ENCODE results near the gene CDIPT. TPM values are rescaled to one million over a fixed set of nuclear protein-coding genes. Genes with fewer than 3 reads are reported as not detected.
A peak's percentile ranks its signal among the peaks of the same experiment; 100 is the strongest.
"Not testable (repeated sequence)": the region's sequence is repeated elsewhere in the genome, so short reads cannot be mapped to it uniquely, and the experiment has no call there.

CDIPT gene, protein sequence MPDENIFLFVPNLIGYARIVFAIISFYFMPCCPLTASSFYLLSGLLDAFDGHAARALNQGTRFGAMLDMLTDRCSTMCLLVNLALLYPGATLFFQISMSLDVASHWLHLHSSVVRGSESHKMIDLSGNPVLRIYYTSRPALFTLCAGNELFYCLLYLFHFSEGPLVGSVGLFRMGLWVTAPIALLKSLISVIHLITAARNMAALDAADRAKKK
- total RNA-seq, result 10 to 100 TPM; 88.8 to 90.8 TPM
- long read RNA-seq, transcript CDIPT-201 (6 exons, 2,353 nt), result major isoform, 41 of 58 reads
- long read RNA-seq, partial matches to known transcripts, result 13 of 58 reads
- long read RNA-seq, other reads (novel, unspliced or antisense), result 3 of 58 reads

DNA sequence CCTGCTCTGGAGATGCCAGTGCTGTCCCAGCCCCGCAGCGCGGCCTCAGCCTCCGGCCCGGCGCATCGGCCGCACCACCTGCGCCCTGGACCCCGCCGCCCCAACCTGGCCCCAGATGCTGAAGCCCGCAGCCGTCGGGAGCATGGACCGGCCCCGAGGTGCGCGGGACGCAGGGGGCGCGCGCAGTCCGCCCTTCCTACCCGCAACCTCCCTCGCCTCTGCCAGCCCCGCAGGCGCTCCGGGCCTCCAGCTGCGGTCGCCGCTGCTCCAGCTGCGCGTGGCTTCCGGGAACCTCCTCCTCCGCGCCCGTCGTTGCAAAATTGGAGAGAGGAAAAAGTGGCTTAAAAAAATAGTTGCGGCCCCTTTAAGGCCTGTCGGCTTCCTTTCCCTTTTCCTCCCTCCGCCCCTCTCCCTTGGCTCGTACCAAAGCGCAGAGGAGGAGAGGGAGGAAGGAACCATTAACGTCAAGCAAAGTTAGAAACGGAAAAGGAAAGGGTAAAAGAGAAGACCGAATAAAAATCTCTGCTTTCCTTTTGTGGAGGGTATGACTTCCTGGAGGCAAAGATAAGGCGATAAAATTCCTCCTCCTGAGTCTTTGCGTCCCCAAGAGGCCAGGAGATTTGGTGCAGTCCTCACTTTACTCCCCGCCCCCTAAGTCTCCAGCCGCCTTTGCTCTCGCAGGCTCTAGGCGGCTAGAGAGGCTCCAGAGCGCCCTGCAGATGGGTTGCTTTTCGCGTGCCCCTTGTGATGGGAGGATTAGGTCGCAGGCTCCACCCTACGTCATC, at the start of gene CDIPT:
CDIPT (minus strand) TSS at position 343 of the 785 bp plus-strand sequence. CDS start 369 bp downstream, outside the sequence.
- ATAC-seq (peak; percentile 97), DNase-seq (peak; percentile 96)
- intact Hi-C loops (cut with DNase I), result loop anchor here (10.0 kb wide), 2 partner anchors 142 to 152 kb away; partner anchors contain the start of gene DOC2A (in 1 of the 2)

DNA sequence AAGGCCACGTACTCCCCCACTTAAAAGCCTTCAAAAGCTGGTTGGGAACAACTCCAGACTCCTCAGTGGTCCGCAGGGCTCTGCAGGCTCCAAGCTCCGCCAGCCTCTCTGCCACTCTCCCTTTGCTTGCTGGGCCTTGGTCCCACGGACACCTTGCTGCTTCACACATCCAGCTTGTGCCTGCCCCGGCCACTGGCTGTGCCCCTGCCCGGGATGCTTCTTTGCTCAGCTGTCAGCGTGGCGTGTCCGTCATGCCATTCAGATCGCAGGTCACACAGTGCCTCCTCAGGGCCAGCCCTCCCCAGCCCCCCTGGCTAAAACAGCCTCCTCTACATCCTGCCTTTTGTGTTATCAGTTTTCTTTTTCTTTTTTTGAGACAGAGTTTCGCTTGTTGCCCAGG, 49.1 kb upstream of the CDIPT start:
- ATAC-seq (peak in 1 of 2 donors; percentile 7), DNase-seq (no peak)
- intact Hi-C loops (cut with DNase I), result no loop called here

DNA sequence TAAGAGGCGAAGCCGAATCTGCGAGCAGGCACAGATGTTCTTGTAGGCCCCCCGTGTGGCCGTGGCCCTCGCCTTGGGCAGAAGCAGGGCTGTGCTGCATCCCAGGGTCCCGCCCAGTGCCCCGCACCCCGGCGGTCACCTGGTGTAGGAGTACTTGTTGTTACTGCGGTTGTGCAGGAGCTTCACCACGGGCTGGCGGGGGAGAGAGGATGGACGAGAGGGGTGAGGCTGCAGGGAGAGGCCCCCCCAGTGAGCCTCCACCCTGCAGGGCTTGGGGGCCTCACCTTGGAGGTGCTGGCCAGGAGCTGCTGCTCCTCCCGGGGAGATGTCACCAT, 48.6 kb upstream of the CDIPT start:
- ATAC-seq, result no peak
- no peak for DNase-seq
- intact Hi-C loops (cut with DNase I), result no loop called here

DNA sequence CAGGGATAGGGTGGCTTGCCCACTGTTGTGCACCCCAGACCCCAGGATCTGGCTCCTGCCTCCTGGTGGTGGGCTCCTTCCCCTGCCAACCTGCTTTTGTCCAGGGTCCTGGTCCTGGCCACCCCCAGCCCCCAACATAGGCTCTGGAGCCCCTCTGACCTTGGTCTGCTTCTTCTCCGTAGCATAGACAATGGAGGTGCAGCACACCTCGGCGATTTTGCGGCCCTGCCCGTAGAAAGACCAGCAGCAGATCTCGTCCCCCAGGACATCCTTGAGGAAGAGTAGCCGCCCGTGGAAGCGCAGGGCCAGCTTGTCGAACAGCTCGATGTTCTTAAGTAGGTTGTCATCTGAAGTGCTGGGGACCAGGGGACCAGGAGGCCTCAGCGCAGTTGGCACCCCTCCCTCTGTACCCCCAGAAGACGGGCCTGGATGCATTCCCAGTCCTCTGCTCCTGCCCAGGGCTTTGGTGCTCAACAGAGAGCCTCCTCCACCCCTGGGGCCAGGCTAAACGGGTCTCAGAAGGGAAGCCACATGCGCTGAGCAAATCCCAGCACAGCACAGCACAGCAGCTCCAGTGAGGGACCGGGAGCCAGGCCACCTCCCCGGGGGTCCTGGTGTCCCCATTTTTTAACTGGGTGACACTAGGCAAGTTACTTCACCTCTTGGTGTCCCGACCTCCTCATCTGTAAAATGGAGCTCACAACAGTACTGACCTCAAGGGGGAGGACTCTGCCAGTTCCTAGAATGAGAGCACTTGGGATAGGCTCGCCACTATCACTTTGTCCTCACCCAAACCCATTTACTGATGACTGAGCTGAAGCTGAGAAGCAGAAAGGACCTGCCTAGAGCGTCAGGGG, 48.0 kb upstream of the CDIPT start:
- intact Hi-C loops (cut with DNase I), result no loop called here
- no peak for DNase-seq
- no peak for ATAC-seq

DNA sequence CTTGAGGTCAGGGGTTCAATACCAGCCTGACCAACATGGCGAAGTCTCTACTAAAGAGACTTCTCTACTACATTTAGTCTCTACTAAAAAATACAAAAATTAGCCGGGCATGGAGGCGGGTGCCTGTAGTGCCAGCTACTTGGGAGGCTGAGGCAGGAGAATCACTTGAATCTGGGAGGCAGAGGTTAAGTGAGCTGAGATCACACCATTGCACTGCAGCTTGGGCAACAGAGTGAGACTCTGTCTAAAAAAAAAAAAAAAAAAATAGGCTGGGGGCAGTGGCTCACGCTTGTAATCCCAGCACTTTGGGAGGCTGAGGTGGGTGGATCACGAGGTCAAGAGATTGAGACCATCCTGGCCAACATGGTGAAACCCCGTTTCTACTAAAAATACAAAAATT, 46.8 kb upstream of the CDIPT start:
- intact Hi-C loops (cut with DNase I); ATAC-seq; DNase-seq: not testable (repeated sequence)

DNA sequence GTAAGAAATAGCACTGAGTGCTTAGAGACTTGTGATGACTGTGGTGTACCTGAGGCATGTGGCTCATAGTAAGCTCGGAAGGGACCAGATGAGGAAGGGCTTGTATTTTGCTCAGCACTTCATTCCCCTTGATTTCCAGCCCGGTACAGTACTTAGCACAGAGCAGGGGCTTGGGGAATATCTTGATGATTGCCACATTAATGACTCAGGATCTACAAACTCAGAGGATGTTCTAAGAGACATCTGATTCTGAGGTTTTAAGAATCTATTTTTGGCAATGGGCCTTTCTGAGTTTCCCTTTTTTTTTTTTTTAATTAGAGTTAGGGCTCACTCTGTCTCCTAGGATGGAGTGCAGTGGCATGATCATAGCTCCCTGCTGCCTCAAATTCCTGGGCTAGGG, 46.4 kb upstream of the CDIPT start:
- intact Hi-C loops (cut with DNase I), result no loop called here
- no peak for ATAC-seq
- no peak for DNase-seq

DNA sequence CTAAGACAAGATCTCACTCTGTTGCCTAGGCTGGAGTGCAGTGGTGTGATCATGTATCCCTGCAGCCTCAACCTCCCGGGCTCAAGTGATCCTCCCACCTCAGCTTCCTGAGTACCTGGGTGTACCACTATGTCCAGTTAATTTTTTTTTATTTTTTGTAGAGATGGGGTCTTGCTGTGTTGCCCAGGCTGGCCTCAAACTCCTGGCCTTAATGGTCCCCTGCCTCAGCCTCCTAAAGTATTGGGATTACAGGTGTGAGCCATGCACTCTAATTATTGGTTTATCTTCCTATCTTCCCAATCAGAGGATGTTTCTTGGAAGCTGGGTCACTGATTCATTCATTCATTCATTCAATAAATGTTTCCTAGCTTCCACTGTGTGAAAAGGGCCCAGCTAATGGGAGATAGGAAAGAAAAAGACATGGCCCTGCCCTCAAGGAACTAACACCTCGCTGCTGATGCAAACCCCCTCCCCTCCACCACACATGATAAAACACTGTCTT, 45.7 kb upstream of the CDIPT start:
- no peak for DNase-seq
- intact Hi-C loops (cut with DNase I), result no loop called here
- no peak for ATAC-seq

DNA sequence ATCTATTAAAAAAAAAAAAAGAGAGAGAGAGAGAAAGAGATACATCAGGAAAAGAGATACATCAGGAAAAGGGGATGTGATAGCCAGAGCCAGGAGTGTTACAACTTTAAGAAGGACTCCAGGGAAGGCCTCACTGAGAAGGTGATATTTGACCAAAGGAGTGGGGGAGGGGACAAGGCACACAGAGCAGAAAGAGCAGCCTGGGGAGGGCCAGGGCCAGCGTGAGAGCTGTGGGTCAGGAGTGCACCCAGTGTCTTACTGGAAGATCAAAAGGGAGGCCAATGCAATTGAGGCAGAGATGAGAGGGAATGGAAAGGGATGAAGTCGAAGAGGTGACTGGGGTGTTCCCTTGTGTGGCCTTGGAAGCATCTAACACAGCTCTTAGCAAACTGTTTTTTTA, 44.9 kb upstream of the CDIPT start:
- intact Hi-C loops (cut with DNase I), result no loop called here
- DNase-seq, result no peak
- no peak for ATAC-seq

DNA sequence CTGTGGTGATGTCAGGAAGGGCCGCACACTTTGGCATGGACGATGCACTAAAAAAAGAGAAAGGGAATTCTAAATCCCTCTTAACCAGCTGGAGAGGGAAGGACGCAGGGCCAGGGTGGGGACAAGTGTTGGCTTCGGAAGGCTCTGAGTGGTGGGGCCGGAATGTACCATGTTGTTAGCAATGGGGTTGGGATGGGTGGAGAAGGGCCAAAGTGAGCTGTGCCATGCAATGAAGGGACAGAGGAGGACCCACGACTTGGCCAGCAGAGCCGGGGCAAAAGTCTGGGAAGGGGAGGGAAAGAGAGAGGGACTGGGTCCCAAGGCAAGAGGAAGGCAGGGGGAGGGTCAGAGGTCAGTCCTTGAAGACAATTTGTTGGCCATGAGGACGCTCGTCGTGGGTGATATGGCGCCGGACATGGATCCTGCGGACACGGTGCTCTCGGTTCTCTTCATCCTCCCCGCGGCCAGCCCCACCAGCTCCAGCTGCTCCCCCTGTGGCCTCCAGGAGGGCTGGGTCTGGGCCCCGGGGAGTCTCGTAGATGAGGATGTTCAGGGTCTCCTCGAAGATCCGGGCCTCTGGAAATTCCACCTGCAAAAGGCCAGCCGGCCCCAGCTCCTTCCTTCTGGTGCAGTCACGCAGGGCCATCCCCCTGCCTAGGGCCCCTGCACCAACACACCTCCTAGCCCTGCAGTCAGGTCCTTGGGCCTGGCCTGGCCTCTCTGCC, 43.7 kb upstream of the CDIPT start:
- no peak for DNase-seq
- intact Hi-C loops (cut with DNase I), result no loop called here
- ATAC-seq, result no peak

DNA sequence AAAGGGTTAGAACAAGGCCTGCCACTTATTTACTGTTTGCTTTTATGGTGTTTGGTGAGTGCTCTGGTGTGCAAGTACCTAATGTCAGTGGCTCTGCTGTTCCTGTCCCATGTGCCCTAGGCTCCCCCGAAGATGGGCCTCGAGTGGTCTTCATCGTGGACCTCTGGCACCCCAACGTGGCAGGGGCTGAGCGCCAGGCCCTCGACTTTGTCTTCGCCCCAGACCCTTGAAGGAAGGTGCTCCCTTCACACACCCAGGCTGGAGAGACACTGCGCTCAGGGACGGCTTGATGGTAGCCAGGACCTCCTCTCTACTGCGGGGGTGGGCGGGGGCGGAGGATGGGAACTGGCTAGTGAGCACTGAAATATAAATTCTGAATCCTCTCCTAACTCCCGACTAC, 42.6 kb upstream of the CDIPT start:
- no peak for ATAC-seq
- no peak for DNase-seq
- intact Hi-C loops (cut with DNase I), result no loop called here

DNA sequence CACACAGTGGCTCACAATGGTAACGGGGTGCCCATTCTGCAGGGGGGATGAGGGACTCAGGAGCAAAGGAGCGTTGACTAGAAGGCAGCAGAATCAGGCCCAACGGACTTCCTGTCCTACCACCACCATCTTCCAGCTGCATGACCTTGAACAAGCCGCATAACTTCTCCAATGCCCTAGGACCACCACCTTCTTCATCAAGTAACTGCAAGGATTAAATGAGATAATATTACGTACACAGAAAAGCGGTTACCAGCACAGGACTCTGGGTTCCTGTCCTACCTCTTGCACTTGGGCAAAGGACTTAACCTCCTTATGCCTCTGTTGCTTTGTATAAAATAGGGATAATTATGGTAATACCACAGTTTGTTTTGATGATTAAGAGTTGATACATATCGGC, 41.9 kb upstream of the CDIPT start:
- intact Hi-C loops (cut with DNase I), result no loop called here
- no peak for DNase-seq
- ATAC-seq, result no peak

DNA sequence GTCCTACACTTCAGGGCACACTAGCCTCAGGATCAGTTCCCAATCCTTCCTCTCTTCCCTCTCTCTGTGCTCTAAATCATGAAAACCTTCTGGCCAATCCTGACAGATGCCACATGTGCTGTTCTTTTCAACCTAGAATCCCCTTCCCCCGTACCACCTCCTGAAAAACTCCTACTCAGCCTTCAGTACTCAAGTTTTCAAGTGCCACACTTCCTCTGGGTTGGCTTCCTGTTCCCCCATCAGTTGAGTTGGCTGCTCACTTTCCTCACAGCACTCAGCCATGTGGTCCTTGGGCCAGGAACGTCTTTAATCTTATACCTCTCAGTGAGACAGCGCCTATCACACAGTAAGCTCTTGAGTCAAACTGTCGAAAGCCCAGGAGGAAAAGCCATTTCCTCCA, 40.6 kb upstream of the CDIPT start:
- DNase-seq (no peak), ATAC-seq (no peak)
- intact Hi-C loops (cut with DNase I), result no loop called here

DNA sequence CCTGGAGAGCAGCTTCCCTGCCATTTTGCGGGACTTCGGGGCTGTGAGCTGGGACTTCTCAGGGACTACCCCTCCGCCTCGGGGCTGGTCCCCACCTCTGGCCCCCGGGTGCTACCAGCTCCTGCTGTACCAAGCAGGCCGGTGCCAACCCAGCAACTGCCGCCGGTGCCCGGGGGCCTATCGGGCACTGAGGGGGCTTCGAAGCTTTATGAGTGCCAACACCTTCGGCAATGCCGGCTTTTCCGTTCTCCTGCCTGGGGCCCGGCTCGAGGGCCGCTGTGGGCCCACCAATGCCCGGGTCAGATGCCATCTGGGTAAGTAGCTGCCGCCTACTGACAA, 38.5 kb upstream of the CDIPT start:
- no peak for DNase-seq
- ATAC-seq, result no peak
- intact Hi-C loops (cut with DNase I), result no loop called here

DNA sequence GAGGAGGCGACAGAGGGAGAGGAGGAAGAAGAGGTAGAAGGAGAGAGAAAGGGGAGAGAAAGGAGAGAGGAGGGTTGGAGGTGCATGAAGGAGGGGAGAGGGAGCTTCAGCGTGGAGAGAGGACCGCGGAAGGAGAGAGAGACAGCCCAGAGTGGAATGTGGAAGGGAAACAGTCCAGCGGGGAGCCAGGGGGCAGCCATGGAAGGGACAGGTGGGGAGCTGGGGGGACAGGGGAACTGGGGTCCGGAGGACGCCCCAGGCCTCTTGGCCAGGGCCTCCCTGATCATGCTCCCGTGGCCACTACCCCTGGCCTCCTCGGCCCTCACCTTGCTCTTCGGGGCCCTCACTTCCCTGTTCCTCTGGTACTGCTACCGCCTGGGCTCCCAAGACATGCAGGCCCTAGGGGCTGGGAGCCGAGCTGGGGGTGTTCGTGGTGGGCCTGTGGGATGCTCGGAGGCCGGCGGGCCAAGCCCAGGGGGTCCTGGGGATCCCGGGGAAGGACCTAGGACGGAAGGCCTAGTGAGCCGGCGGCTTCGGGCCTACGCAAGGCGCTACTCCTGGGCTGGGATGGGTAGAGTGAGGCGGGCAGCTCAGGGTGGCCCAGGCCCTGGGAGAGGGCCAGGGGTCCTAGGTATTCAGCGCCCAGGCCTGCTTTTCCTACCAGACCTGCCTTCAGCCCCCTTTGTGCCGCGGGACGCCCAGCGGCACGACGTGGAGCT, 38.0 kb upstream of the CDIPT start:
- ATAC-seq (no peak), DNase-seq (no peak)
- intact Hi-C loops (cut with DNase I), result no loop called here

DNA sequence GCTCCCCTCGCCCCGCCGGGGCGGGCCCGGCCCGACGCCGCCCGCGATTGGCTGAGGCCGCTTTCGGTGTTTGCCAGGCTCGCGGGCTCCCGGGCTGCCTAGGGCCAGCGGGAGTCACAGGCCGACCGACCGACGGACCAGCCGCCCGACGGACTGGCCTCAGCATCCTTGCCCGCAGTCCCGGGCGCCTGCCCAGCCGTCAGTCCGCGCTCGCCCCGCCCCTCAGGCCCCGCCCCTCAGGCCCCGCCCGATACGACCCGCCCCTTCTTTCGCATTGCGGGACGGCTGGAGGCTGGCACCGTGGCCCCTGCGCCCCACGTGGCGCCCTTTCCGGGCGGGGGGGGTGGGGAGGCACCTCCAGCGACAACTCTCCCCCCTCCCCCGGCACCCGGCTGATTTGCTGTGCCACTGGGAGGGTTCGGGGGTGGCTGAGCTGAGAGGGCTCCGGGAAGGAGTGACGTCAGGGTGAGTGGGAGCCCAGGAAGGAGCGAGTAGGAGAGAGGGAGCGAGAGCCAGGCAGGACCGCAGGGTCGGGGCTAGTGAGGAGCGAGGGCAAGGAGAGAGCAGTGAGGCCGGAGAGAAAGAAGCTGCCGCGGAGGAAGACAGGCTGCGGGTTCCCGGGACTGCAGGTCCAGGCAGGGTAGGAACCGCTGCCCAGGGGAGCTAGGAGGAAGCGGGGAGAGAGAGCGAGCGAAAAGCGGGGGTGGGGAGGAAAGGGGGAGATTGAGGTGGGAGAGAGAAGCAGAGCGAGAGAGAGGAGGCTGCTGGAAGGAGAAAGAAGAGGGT, 37.3 kb upstream of the CDIPT start, which contains the start of gene ASPHD1:
ASPHD1 (plus strand) TSS at position 387 of the 786 bp plus-strand sequence. CDS start 484 bp downstream, outside the sequence.
- ATAC-seq (peak; percentile 85 to 89), DNase-seq (peak; percentile 76)
- intact Hi-C loops (cut with DNase I), result no loop called here

DNA sequence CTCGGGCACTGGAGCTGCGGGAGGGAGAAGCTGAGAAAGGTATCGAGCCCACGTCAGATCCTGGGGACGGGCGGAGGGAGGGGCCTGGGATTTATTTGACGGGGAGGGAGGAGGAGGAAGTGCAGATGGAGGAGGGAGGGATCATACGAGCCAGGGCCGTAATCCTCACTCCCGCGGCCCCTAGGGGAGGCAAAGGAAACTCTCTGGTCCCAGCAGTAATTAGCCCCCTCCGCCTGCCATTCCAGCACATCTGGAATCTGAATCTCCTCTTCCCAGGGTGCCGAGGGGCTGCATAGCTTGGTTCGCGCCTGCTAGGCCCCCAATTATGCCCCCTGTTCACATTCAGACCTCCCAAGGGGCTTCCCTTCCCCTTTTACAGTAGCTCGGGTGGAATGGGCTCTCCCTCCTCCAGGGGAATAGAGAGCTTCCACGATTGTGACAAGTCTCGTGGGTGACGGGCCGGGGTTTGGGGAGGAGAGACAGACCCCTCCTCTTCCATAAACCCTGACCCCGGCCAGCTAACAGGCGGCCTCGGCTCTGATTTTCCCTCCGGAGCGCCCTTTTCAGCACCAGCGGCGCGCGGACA, 36.6 kb upstream of the CDIPT start, which contains the start of gene SEZ6L2:
SEZ6L2 (minus strand) TSS at position 35 of the 586 bp plus-strand sequence. CDS start 531 bp downstream, outside the sequence.
- intact Hi-C loops (cut with DNase I), result no loop called here
- ATAC-seq (peak; percentile 70 to 83), DNase-seq (peak; percentile 54)
